GM18861 (cell line): ENCODE data around the gene ITGA3.

ENCODE experiments used
- ATAC-seq: cut with Tn5 transposase; IDR thresholded peaks from one replicate; pipeline ENCODE4 v1.9.1; 2021; ENCODE audit not compliant: unreplicated experiment

Gene ITGA3

DNA sequence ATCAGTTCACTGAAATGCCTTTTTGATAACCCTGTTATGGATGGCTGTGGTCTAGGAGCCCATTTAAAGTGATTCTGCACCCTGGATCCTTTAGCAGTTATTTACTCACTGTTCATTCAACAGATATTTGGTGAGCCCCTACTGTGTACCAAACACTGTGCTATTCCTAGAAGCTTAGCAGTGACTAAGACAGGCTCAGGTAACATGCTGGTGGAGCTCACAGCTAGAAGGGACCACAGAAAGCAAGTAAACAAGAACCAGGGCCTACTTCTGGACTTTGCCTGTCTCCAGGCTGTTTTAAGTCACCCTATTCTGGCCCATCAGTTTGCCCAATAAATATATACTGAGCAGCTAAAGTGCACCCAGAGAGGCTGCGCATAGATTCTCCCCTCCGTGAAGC lies 11.1 kb downstream of the ITGA3 start:
- no peak for ATAC-seq

DNA sequence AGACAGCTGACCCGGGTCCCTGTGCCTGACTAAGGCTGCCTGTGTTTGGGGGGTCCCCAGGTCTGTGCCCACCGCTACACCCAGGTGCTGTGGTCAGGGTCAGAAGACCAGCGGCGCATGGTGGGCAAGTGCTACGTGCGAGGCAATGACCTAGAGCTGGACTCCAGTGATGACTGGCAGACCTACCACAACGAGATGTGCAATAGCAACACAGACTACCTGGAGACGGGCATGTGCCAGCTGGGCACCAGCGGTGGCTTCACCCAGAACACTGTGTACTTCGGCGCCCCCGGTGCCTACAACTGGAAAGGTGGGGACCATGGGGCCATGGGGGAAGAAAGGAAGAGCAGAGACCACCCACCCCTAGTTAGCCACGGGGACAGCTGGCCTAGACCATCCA lies 12.1 kb downstream of the ITGA3 start:
- ATAC-seq = no peak

DNA sequence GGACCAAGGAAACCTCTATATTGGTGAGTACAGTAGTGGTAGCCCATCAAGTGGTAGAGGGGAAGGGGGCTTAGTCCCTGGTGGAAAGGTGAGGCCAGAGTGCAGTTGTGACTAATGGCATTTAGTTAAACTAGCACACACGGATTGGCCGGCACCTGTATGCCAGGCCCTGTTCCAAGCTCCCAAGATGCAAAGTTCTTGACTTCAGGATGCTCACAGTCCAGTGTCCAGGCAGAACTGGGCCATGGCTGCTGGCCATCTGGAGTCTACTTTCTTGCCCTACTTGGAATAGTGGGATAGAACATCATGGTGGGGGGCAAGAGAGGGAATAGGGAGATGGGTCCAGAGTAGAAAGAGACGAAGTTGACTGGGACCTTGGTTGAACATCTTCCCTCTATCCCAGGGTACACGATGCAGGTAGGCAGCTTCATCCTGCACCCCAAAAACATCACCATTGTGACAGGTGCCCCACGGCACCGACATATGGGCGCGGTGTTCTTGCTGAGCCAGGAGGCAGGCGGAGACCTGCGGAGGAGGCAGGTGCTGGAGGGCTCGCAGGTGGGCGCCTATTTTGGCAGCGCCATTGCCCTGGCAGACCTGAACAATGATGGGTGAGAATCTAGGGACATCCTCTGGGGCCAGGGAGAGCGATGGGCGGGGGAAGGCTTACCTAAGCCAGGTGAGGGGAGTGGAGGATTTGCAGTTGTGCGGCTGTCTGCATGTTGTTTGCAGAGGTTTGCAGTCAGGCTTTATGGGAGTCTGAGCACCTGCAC lies 15.2 kb downstream of the ITGA3 start:
- ATAC-seq = no peak

DNA sequence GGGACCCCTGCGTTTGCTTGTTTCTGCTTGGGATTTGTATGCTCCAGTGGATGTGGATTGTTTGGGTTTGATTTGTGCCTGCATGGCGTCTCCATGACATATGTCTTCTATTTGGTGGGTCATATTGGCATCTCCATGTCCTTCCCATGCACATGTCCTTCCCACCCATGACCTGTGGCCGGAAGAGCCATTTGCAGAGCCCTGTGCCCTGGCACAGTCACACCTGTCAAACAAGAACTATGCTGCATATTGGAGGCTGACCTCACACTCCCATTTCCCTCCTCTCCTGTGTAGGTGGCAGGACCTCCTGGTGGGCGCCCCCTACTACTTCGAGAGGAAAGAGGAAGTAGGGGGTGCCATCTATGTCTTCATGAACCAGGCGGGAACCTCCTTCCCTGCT lies 15.8 kb downstream of the ITGA3 start:
- ATAC-seq = no peak

DNA sequence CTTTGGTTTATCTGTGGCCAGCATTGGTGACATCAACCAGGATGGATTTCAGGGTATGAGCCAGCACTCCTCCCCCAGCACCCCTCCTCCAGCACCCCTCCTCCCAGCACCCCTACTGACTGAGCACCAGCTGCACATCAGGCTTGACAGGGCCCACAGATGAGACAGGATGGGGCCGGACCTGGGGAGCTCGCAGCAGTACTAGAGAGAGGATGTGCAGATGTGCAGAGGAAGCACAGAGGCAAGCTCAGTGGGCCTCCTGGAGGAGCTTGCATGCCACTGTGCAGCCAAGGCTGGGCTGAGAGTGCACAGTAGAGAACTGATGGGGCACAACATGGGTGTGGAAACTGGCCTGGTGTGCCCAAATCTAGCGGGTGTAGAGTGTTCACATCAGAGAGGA lies 16.2 kb downstream of the ITGA3 start:
- ATAC-seq = no peak

DNA sequence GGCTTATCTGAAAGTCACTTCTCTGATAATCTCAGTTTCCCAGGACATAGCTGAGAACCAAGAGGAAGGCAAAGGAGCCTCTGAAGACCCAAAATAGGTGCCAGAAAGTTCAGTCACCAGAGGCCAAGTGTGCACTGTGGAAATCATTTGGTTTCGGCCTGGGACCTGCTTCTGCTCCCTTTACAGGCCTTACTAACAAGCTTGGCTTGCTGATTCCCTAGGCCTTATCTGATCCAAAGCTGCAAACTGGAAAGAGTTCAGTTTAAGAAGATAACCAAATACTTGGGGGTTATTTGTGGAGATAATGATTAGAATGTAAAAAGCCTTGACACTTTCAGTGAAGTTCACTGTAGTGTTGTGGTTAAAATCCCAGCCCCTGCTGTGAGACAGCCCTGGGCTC lies 17.0 kb downstream of the ITGA3 start:
- no peak for ATAC-seq

DNA sequence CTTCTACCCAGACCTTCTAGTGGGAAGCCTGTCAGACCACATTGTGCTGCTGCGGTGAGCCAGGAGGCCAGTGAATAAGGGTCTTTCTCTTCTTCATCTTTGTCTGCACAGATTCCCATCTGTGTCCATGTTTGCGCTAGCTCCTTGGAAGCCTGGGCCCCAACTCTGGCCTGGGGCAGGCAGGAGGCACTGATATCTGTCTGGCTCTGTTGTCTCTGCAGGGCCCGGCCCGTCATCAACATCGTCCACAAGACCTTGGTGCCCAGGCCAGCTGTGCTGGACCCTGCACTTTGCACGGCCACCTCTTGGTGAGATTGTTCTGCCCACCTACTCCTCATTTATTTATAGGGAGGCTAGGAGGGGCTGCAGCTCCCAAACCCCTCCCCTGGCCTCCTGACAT lies 18.3 kb downstream of the ITGA3 start:
- no peak for ATAC-seq

DNA sequence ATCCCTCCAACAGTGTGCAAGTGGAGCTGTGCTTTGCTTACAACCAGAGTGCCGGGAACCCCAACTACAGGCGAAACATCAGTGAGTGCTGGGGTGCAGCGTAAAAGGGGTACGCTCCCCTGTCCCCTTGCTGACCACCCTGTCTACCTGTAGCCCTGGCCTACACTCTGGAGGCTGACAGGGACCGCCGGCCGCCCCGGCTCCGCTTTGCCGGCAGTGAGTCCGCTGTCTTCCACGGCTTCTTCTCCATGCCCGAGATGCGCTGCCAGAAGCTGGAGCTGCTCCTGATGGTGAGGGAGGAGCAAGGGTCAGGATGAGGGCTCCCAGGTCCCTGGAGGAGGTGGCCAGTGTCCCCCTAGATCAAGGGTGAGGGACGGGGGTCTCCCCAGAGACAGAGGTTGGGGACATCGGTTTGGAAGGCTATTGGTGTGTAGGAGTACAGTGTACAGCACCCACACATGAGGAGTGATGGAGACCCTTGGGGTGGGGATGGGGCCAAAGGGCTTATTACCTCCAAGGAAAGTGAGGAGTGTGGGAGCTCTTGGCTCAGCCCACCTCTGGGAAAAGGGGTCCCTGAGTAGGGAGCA lies 19.6 kb downstream of the ITGA3 start:
- no peak for ATAC-seq

DNA sequence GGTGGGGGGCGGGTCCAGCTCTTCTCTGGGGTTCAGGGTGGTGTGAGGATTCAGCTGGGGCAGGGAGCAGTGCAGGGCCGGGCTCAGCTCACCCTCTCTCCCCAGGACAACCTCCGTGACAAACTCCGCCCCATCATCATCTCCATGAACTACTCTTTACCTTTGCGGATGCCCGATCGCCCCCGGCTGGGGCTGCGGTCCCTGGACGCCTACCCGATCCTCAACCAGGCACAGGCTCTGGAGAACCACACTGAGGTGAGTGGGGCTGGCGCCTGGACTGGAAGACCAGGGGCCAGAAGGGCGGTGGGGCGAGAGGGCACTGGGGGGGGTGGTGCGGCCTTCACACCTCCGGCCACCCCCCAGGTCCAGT lies 20.3 kb downstream of the ITGA3 start:
- no peak for ATAC-seq

DNA sequence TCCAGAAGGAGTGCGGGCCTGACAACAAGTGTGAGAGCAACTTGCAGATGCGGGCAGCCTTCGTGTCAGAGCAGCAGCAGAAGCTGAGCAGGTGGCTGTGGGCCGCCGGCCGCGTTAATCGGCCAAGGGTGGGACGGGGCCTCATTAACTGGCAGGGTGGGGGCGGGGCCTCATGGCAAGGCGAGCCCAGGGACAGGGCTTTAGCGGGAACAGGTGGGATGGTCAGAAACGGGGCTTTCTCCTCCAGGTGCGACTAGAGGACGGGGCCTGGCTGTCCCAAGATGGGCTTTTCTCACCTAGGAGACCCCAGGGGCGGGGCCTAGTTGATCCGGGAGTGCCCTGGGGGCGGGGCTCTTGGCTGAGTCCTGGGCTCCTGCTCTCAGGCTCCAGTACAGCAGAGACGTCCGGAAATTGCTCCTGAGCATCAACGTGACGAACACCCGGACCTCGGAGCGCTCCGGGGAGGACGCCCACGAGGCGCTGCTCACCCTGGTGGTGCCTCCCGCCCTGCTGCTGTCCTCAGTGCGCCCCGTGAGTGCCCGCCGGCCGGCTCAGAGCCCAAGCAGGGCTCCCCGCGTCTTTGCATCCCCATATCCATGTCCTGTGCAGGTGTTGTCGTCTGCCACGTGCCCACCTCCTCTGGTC lies 20.8 kb downstream of the ITGA3 start:
- no peak for ATAC-seq

DNA sequence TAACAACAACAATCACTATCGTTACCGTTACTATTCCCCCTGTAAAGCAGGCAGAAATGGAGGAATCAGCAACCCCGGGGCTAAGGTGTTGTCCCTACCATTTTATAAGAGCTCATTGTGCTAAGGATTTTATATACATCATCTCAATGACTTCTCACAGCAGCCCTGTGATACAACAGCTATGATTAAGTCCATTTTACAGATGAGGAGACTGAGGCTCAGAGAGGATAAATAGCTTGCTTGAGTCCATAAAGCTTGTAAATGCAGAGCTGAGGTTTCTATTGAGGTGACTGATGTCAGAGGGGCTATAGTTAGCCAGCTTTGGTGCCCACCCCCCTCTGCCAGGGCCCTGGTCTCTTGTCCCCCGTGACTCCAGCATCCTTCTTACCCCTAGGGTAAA lies 22.5 kb downstream of the ITGA3 start:
- no peak for ATAC-seq

DNA sequence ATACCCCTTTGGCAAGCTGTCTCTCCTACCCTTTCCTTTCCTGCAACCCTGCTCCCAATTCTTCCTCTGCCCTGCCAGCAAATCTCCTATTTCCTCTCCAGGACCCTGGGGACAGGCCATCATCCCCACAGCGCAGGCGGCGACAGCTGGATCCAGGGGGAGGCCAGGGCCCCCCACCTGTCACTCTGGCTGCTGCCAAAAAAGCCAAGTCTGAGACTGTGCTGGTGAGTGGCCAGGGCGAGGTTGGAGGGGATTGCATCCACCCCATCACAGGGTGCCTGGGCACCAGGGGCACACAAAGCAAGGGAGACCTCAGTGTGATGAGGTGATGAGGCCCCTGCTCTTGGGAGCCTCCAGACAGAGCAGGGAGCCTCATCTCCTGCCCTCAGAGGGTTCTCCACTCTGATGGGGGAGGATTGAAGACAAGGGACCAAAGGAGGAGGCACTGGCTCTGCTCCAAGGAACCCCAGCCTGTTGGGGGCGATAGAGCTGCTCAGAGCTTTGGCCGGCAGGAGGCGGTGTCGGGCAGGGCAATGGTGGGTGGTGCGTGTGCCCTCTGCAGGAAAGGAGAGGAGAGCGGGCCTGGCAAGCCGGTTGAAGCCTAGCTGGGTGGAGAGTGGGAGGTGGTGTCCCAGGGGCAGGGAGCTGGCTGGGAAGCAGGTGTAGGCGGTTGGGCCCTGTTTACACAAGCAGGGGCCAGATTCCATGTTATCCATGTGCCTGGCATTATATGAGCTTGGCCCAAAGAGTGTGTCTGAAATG lies 23.6 kb downstream of the ITGA3 start:
- ATAC-seq = no peak

DNA sequence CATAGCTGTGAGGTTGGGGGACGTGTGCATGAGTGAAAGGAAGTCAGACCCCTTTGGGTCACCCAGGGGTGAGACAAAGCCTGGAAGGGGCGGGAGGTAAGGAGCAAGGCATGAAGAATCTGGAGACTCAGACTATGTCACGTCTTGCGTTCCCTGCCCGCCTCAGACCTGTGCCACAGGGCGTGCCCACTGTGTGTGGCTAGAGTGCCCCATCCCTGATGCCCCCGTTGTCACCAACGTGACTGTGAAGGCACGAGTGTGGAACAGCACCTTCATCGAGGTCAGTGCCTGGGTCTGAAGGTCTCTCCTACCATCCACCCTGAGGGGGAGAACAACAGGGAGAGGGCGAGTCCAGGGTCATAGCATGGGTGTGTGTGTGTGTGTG lies 24.2 kb downstream of the ITGA3 start:
- no peak for ATAC-seq

DNA sequence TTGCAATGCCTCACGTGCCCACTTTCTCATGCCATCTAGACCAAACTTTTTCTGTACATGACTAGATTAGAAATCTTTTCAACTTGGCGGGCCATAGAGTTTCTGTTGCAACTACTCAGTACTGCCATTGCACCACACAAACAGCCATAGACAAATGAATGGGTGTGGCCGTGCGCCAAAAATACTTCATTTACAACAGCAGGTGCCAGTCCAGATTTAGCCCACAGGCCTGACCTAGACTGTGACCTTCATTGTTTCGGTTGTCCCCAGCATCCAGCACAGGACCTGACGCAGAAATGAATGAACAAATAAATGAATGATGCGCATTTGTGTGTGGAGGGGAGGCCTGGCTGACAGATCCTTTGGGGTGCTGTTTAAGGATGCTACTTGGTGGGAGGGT lies 24.9 kb downstream of the ITGA3 start:
- ATAC-seq = no peak

DNA sequence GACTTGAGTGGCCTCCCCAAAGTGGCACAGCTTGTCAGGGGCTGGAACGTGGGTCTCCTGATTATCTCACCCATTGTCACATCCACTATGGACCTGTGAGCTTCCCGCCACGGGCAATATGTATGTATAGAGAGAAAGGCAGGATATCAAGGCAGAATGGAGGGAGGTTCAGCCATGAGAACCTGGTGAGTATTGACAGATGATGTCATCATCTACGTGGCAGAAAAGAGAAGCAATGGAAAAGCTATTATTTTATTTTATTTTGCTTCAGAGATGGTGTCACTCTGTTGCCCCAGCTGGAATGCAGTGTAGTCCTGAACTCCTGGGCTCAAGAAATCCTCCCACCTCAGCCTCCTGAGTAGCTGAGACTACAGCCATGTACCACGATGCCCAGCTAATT lies 25.8 kb downstream of the ITGA3 start:
- no peak for ATAC-seq

DNA sequence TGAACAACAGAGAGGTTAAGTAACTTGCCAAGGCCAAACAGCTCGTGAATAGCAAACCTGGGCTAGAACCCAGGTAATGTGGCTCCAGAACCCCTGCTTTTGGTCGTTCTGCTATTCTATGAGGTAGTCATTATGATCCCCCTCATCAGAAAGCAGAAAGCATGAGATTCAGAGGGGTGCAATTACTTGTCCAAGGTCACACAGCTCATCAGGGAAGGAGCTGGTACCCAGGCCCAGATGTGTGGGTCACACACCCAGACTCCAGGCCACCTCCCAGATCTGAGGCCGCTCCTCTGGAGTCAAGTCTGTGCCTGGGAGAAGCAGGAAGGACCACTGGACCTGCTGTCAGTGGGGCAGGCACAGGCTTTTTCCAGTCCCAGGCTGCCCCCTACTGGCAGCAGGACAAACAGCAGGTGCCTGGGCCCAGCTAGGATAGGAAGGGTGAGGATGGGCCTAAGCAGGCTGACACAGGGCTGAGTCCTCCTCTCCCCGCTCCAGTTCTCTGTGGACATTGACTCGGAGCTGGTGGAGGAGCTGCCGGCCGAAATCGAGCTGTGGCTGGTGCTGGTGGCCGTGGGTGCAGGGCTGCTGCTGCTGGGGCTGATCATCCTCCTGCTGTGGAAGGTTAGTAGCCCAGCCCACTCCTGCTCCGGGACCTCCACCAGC lies 31.5 kb downstream of the ITGA3 start:
- no peak for ATAC-seq

DNA sequence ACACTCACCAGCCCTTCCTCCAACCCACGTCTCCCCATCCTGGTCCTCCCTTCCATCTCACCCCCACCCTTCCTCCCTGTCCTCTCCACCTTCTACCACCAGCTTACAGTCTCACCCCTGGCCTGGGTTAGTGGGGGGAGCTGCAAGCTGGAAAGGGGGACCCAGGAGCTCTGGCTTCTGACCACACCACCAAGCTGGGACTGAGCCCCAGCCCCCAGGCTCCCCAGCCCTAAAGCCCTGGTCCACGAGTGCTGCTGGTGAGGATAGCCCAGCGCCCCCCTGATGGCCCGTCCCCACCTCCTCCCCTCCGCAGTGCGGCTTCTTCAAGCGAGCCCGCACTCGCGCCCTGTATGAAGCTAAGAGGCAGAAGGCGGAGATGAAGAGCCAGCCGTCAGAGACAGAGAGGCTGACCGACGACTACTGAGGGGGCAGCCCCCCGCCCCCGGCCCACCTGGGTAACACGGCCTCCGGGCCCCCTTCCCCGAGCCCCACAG lies 32.0 kb downstream of the ITGA3 start:
- no peak for ATAC-seq

DNA sequence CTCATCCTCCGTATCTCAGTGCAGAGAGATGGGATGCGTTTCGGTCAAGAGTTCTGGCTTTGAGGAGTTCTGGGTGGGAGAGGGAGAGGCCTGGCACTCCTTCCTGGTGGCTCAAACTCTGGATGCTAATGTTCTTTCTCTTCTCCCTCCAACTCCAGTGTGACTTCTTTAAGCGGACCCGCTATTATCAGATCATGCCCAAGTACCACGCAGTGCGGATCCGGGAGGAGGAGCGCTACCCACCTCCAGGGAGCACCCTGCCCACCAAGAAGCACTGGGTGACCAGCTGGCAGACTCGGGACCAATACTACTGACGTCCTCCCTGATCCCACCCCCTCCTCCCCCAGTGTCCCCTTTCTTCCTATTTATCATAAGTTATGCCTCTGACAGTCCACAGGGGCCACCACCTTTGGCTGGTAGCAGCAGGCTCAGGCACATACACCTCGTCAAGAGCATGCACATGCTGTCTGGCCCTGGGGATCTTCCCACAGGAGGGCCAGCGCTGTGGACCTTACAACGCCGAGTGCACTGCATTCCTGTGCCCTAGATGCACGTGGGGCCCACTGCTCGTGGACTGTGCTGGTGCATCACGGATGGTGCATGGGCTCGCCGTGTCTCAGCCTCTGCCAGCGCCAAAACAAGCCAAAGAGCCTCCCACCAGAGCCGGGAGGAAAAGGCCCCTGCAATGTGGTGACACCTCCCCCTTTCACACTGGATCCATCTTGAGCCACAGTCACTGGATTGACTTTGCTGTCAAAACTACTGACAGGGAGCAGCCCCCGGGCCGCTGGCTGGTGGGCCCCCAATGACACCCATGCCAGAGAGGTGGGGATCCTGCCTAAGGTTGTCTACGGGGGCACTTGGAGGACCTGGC lies 33.3 kb downstream of the ITGA3 start:
- no peak for ATAC-seq

DNA sequence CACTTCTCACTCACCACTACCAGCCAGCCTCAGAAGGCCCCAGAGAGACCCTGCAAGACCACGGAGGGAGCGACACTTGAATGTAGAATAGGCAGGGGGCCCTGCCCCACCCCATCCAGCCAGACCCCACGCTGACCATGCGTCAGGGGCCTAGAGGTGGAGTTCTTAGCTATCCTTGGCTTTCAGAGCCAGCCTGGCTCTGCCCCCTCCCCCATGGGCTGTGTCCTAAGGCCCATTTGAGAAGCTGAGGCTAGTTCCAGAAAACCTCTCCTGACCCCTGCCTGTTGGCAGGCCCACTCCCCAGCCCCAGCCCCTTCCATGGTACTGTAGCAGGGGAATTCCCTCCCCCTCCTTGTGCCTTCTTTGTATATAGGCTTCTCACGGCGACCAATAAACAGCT lies 34.2 kb downstream of the ITGA3 start:
- no peak for ATAC-seq
